Measurements from ENCODE around the gene OVAAL. TPM values are rescaled to one million over a fixed set of nuclear protein-coding genes. Genes with fewer than 3 reads are reported as not detected.

Gene OVAAL
- polyA plus RNA-seq, 3 donors from 2014 or later = not detected

DNA sequence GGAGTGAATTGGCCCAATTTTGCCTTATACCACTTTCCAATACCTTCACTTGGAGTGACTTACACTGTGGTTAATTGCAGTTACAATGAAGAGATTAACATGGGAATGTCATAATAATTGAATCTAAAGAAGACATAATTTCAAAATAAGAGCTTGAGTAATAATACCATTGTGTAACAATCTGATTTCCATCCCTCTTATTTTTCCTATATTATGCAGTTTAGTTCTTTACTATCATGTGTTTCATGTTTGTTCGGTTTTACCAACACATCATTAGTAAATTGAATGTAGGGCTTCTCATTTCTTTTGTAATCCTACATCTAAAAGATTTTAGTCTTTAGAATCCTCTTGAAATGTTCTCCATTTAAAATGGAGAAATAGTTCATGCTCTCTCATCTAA, 53.9 kb downstream of the OVAAL start:
- H3K36me3 Mint-ChIP-seq = no peaks in the 10 kb centered on the region
- no peak for DNase-seq
- no peaks in the 10 kb centered on the region for H3K9me3 Mint-ChIP-seq
- no peak overlapping the region for H3K4me3 Mint-ChIP-seq
- H3K27ac Mint-ChIP-seq = no peak overlapping the region
- no peaks in the 10 kb centered on the region for H3K4me1 Mint-ChIP-seq
- peaks cover 0 to 1% (median 1%) of the 10 kb centered on the region in 3 donors for H3K27me3 Mint-ChIP-seq (ENCODE audit: low read depth in 3 of 3)

DNA sequence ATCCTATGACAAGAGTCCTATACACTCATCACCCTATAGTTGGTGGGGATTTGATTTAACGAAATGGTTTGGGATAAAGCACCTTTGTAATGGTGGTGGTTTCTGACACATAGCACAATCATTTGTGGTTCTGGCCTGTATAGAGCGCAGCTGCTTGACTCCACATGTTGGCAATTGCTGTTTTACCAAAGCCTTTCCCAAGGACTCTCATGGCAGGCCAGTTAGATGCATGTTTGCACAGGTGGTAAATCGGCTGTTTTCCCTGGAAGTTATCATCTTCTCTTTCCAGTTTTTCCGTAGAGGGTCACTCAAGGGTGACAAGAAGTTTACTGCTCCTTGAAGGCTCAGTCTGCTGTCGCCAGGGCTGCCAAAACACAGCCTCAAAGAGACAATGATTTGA, 56.0 kb downstream of the OVAAL start:
- H3K4me3 Mint-ChIP-seq = no peak overlapping the region
- H3K36me3 Mint-ChIP-seq = no peaks in the 10 kb centered on the region
- no peaks in the 10 kb centered on the region for H3K4me1 Mint-ChIP-seq
- H3K27me3 Mint-ChIP-seq (ENCODE audit: low read depth in 3 of 3) = peaks cover 0 to 1% (median under 1%) of the 10 kb centered on the region in 3 donors
- H3K27ac Mint-ChIP-seq = no peak overlapping the region
- H3K9me3 Mint-ChIP-seq = no peaks in the 10 kb centered on the region
- DNase-seq = no peak

DNA sequence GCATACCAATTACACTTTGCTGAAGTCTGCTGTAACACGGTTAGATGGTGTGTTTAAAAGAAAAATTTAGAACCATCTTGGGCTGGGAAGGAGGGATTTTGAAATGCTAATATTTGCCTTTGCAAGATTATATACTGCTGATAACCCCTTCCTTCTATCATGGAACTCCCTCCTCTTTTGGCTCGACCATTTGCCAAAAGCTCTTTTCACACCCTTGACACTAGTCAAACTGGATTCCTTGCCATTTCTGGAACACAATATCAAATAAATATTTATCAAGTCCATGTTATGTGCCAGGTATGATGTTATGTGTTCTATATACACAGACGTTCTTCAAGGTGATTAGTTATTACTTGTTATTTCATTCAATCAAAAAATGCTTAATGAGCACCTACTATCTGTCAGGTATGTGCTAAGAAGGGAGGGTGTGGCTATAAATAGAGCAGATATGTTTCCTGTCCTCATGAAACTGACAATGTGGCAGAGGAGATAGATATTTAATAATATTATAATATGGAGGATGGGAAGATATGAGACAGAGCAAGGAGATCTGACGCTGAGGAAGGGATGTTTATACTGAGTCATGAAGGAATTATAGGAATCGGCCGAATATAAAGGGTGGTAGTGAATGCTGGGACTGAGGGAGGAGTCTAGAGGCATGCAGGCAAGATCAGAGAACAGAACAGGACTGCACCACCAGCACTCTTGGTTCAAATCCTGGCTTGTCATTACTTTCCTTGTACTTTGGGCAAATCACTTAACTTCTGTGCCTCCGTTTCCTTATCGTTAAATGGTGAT, 56.9 kb downstream of the OVAAL start:
- no peak overlapping the region for H3K27ac Mint-ChIP-seq
- H3K4me1 Mint-ChIP-seq = no peaks in the 10 kb centered on the region
- no peaks in the 10 kb centered on the region for H3K36me3 Mint-ChIP-seq
- H3K4me3 Mint-ChIP-seq = no peak overlapping the region
- no peaks in the 10 kb centered on the region for H3K9me3 Mint-ChIP-seq
- peaks cover 0 to 1% (median 0%) of the 10 kb centered on the region in 3 donors for H3K27me3 Mint-ChIP-seq (ENCODE audit: low read depth in 3 of 3)
- no peak for DNase-seq

Other genes with a start within 250 kb of the OVAAL start
- gene ACBD6, start 56.4 kb upstream of the OVAAL start, polyA plus RNA-seq = 10 to 100 TPM; 30.5 to 39.2 (median 38.1) TPM
- gene XPR1, start 73.1 kb downstream of the OVAAL start, polyA plus RNA-seq = 1 to 10 TPM; 4.3 to 7.1 (median 6.8) TPM

All from immature natural killer cell (primary cell).